ENCODE measurements around the gene PRKAA1.
A peak's percentile ranks its signal among the peaks of the same experiment; 100 is the strongest.

Gene PRKAA1

DNA sequence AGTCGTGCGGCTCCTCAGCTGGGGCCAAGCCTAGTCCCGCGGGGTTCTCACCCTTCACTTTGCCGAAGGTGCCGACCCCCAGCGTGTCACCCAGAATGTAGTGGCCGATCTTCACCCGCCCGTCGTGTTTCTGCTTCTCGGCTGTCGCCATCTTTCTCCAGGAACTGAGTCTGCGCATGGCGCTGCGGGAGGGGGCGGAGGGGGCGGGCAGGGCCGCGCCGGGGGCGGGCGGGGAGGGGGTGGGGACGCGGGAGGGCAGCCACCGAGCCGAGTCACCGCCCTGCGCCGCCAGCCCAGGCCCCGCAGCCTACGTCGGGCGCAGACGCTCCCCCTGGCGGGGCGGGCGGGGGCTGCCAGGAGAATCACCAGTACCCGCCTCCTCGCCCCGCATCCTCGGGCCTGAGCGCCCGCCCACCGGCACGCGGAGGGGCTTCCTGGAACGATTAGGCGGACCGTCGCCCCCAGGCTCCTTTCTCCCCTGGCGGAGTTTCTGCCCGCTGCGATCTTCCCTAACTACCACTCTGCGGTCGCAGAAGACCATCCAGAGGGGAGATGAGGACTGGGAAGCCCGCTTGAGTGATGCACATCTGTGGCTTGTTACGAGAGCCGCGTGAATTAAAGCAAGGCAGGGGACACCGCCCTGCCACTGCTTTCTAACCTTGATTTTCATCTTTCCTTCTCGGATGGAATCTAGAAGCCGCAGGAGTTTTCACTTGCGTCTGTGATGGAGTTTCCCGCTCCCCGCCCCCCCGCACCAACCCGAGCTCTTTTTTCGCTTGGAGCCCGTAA, at the start of gene PRKAA1:
TSS of gene PRKAA1 (minus strand) at position 363 of the 789 bp plus-strand sequence. CDS start at position 178, 185 bp downstream.
- peak; percentile 67 for DNase-seq

DNA sequence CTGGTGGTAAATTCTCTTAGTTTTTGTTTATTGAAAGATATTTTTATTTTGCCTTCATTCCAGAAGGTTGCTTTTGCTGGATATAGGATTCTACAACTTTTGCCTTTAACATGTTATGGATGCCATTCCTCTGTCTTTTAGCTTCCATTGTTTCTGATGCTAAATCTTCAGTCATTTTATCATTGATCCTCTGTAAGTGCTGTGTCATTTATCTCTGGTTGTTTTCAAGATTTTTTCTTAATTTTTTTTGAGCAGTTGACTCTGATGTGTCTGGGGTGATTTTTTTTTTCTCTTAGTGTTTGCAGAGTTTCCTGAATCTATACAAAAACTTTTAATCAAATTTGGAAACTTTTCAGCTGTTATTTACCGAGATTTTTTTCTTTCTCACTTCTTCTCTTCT, 49.4 kb upstream of the PRKAA1 start:
- DNase-seq = no peak

DNA sequence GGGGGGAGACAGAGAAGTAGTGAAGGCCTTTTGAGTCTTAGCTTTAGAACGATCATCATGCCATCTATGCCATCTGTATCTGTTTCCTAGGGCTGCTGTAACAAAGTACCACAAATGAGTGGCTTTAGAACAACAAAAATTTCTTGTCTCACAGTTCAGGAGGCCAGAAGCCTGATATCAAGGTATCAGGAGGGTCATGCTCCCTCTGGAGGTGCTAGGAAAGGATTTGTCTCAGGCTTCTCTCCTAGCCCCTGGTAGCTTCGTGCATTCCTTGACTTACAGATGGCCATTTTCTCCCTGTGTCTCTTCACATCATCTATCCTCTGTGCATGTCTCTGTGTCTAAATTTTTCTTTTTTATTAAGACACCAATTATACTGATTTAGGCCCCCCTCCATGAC, 48.2 kb upstream of the PRKAA1 start:
- DNase-seq = no peak

DNA sequence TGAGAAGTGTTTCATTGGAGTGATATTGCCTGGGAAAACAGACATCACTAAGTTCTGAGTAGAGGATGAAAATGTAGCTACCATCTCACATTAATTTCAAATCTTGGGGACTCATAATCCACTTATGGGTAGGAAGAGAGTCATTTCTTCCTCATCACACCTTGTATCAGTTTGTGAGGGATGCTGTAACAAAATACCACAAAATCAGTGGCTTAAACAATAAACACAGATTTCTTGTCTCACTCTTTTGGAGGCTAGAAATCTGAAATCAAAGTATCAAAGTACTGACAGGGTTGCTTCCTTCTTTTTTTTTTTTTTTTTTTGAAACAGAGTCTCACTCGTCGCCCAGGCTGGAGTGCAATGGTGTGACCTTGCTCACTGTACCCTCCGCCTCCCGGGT, 46.4 kb upstream of the PRKAA1 start:
- DNase-seq = no peak

DNA sequence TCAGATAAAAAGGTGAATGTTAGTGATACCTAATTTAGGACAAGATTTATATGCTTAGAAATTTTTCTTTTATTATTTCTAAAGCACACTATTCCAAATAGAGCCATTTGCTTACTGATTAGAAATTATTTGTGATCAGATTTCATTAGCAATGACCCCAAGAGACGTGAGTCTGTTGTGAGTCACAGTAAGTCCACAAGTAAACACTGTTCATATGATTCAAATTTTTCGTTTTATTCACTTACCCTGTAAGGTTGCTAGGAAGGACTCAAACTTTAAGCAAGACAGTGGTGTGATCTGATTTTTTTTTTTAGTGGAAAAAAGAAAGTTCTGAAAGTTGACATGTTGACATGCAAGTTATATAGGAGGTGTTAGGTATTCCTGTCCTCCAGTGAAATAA, 44.2 kb upstream of the PRKAA1 start:
- DNase-seq = no peak

DNA sequence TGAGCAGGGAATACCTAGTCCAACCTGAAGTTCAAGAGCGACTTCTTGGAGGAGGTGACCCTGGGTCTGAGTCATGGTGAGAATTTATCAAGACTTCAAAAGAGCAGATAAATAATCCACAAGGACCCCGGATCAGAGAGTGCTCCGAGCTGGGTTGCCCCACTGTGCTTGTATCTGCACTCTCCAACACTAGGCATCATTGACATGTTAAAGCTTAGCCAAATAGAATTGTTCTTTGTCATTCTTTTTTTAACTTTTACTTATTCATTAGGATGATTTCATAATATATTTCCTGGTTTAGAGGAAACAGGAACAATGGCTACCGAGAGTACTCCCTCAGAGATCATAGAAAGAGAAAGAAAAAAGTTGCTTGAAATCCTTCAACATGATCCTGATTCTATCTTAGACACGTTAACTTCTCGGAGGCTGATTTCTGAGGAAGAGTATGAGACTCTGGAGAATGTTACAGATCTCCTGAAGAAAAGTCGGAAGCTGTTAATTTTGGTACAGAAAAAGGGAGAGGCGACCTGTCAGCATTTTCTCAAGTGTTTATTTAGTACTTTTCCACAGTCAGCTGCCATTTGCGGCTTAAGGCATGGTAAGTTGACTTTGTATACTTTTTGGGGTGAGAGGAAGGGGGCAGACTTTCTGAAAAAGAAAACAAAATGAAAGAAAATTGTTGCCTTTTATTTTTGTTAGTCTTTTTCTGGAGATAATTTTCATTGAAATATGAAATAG, 43.1 kb upstream of the PRKAA1 start, which contains the start of gene CARD6:
TSS of gene CARD6 (plus strand) at position 300 of the 738 bp plus-strand sequence. CDS start at position 316, 16 bp downstream.
- DNase-seq = no peak

DNA sequence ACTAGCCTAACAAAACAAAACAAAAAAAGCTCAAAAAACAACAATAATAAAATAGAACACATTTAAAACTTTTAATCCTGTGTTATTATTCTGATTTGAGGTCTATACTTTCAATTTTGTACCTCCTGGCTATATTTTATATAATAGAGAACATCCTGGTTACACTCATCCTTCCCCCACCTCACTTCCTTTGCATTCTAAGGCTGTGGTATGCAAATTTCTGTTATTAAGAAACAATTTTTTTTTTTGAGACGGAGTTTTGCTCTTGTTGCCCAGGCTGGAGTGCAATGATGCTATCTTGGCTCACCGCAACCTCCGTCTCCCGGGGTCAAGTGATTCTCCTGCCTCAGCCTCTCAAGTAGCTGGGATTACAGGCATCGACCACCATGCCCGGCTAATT, 39.9 kb upstream of the PRKAA1 start:
- no peak for DNase-seq

DNA sequence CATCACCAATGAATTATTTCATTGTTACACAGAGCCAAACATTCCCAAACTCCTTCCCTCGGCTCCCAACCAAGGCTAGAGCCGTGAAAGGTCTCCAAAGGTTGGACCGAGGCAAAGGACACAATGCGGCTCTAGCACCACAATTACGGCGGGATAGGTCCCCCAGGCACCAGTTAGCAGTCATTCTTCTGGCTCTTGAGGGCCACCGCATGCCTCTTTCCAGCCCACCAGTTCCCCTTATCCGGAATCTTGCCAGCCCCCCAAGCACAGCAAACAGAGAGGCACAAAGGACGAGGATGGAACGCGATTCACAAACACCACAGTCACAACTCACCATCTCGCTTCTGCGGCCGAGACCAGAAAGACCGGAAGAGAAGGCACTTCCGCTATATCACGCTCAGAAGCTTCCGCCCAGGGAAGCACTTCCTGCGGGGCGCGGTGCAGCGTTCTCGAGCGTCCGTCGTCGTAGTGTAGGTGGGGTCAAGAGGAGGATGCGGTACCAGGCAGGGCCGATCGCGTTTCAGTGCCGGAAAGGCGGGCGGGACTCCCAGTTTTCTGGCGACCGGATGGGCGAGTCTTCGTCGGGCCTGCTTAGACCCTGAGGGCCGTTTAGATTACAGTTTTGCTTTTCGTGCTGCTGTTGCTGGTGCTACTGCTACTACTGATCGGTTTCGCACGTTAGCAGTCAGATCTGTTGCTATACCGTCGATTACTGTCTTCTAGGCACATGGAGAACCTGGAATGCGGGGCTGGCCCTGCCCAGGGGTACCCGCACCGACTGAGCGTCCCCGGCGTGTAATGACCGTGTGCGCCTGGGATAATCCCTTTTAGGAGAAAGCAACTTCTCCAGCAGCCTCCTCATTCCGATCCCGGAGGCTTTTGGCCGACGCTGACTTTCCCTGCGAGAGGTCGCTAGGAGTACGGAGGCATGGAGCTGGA, 36.9 kb upstream of the PRKAA1 start, which contains the start of gene RPL37:
TSS of gene RPL37 (minus strand) at position 374 of the 939 bp plus-strand sequence. CDS start at position 337, 37 bp downstream.
- DNase-seq = peak; percentile 92

DNA sequence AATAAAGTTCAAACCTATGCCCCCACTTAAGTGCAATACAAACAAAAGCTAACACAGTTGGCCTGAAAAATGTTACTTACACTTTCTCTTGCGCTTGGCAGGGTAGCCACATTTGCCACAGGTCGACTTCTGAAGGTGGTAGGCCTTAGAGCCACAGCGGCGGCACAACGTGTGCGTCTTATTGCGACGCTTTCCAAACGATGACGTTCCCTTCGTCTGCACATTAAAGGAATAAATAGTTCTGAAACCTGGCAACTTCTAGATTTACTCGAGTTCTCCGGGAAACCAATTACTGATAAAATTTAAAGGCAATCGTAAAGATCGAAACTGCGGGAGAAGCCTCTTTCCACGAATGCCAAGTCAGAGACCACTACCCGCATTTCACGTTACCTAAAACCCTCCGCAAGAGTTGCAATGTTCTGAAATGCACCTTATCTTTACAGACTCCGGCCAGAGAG, 36.2 kb upstream of the PRKAA1 start:
- no peak for DNase-seq

DNA sequence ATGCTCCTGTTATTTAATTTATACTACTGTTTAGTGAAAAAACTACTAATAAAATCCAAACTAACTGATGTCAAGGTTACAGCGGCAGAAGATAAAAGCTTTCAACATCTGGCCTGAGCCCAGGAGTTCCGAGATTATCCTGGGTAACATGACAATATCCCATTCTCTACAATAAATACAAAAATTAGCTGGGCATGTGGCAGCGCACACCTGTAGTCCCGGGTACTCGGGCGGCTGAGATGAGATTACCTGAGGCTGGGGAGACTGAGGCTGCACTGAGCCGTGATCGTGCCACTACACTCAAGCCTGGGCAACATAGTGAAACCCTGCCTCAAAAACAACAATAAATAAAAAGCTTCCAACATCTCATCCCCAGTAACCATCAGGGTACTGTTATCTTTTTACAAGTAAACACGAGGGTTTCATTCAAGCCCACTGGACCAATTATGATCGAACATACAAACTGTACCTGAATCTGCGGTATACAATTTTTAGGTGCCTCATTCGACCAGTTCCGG, 35.6 kb upstream of the PRKAA1 start:
- DNase-seq = no peak

DNA sequence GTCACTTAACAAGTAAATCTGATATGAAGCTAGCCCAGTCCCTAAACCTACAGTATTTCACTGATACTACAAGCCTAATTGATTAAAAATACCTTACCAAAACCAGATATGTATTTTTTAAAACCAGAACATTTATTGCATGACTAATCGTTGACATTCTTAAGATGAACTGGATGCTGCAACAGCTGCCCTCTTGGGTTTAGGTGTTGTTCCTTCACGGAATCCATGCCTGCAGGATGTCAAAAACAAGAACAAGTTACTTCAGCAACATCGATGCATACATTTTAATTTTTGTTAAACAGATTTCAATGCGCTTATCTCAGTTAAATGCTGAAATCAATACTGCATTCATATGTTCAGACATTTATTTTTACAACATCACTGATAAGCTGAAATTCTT, 34.2 kb upstream of the PRKAA1 start:
- no peak for DNase-seq

DNA sequence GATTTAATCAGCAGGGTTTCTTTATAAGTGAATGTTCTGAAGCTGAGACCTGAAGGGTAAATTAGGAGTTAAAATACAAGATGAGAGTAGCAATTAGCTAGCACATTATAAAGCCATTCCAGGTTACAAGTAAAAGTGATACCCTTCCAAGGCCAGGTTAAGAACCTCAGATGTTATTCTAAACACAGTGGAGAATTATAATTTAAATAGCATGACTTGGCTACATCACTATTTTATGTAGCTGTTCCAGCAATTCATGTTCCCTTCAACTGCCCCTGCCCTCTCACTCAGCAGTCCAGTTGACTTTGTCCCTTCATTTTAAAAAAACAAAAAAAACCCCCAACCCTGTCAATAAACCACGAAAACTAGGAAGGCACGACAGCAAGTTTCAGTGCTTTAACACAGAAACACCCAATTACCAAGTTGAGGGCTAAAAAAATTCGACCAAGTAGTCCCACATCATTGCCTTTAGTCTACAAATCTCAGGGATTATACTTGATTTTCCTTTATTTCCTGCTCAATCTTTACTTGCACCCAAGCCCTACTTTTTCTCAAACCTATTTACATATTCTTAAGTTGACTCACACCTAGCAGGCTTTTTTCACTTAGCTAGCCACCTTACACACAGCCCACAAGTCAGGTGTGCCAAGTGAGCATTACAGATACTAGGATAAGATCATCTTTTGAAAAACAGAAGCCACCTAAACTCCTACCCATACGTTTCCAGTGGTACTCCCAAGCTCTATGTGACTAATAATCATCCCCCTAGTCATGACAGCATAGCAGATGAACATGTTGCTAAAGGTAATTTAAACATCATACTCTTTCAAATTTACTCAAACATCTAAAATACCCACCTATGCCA, 33.4 kb upstream of the PRKAA1 start:
- no peak for DNase-seq

DNA sequence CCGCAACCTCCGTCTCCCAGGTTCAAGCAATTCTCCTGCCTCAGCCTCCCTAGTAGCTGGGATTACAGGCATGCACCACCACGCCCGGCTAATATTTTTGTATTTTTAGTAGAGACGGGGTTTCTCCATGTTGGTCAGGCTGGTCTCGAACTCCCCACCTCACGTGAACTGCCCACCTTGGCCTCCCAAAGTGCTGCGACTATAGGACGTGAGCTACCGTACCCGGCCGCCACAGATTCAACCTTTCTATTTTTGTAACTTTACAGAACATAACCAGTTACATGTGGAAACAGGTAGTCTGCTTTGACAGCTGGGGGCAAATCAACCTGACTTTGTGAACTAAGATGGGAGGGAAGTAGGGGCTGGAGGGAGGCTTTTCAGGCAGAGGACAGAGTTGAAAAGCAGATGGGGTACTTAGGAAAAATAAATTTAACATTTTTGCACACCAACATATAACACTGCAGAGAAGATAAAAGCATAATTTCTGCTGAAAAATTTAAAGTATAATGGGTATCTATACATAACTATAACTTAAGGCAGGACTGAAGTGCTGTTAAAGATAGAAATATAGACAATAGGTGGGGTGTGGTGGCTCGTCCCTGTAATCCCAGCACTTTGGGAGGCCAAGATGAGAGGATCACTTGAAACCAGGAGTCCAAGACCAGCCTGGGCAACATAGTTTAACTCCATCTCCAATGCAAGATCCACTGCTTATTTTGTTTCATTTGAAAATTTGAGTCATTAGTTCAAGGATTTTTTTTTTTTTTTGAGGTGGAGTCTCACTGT, 31.8 kb upstream of the PRKAA1 start:
- no peak for DNase-seq

DNA sequence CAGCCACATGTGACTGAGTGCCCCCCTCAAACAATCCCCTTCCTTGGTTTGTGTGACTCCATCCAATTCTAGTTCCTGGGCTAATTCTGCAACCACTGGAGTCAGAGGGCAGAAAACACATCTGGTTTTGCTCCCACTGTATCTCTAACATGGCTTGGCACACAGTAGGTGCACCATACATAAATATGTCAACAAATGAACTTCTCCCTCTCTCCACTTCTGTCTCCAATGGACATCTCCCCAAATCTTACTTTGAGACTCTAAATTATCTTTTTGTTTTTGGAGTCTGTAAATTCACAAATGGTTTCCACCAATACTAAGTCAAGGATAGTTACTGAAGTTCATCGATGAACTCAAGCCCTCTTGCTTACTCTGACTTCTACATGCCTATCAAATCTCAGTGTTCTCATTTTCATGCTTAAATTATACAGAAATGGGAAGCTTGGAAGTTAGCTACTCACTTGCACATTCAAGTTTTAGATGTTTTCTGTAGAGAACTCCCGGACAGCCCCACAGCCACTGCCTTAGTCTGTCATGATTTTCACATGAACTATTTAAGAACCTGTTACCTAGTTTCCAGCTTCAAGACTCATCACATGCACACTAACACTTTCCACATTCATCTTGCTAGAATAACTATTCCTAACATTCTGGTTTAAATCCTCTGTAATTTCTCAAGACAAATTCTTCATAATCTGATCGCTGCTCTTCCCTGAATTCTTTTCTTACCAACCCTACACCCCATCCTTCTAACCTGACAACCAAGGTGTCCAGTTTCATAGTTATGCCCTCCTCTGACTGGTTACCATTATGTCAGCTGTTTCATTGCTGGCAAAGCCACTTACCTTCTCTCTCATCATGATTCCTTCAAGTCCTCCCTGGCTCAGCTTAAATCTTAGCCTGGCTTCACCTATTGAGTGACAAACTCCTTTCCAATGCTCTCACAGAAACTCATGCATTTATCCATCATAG, 30.8 kb upstream of the PRKAA1 start:
- DNase-seq = no peak

DNA sequence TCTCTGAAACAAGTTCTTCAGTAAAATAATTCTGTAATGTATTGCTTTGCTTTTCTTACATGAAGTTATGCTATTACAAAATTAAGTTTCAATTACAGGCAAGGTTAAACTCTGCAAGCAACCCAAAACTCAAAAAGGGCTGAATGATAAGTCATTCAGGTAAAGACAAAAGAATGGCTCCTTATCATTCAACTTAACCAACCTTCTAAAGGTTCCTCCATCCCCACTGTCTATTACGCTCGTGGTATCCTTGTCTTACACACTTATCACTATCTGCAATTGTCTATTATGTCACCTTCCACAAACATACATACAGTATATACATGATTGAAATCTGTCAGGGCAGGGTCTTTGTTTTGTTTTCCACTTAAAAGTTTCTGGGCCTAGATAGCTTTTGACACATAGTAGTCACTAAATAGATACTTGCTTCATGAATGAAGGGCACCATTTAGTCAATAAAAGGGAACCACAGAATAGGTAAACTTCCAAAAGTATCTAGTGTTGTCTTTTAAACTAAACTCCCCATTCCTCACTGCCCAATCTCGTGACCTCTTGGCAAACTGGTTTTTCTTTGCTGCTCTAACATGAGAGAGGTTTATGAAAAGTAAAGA, 30.0 kb upstream of the PRKAA1 start:
- no peak for DNase-seq

DNA sequence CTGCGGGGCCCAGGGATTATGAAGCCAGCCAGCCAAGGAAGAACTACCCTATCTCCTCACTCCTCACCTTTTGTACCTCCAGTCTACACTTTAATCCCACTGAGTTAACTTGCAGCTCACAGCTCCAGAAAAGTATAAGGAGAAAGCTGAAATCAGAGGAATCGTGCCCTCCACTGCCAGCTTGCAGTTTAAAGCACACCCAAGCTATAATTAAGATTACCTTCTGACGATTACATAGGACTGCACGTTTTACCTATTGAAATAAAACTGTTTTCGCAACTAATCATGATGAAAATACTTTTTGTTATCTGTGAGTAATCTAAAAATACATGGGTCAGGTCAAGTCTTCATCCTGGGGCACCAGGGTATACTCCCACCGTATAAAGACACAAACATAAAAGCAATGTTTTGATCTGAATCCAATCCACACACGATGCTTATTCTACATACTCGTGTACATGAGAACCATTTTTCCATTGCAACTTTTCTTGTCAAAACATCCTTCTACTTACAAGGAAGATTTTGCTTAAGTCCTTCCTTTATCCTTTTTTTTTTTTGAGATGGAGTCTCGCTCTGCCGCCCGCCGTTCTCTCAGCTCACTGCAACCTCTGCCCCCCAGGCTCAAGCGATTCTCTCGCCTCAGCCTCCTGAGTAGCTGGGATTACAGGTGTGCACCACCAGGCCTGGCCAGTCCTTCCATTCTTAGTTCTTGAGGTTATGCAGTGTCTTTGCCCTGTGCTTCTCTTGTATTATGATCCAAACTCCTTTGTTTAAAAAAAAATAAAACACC, 29.2 kb upstream of the PRKAA1 start:
- DNase-seq = no peak

DNA sequence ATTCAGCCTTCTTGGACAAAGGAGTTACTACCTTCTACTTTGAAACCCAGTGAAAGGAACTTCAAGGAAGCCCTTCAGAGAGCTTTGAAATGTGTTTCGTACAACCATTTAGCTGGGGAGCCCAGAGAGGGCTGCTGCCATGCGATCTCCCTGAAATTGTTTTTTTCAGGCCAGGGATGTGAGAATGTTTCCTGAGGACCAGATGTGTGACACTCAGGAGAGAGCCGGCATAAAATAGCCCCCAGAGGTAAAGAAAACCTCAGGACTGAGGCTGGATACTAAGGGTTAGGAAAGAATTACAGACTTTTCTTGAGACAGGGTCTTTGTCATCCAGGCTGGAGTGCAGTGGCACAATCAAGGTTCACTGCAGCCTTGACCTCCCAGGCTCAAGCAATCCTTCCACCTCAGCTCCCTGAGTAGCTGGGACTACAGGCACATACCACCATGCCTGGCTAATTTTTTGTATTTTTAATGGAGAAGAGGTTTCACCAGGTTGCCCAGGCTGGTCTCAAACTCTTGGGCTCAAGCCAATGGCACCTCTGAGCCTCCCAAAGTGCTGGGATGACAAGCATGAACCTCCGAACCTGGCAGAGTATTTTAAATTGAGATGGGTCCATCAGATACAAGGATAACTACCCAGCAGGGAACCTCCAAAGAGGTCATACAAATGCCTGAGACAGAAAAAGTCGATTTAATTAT, 28.5 kb upstream of the PRKAA1 start:
- no peak for DNase-seq

Measured in NCI-H1048 (cell line).